Measurements from ENCODE around the gene TXNRD1. TPM values are rescaled to one million over a fixed set of nuclear protein-coding genes. Genes with fewer than 3 reads are reported as not detected.

Gene TXNRD1
- total RNA-seq, 2 experiments from 2014 or later, result 80.9 to 82.7 TPM

Other genes with a start within 250 kb of the TXNRD1 start
- gene TDG, start 249.9 kb upstream of the TXNRD1 start, total RNA-seq, result 10 to 100 TPM; 33.2 to 35.0 TPM
- gene GLT8D2, start 165.6 kb upstream of the TXNRD1 start, total RNA-seq, result not detected
- 10 to 100 TPM; 13.1 to 15.4 TPM for gene HCFC2, start 151.2 kb upstream of the TXNRD1 start, total RNA-seq
- gene NFYB, start 77.6 kb upstream of the TXNRD1 start, total RNA-seq, result 10 to 100 TPM; 26.8 to 30.2 TPM
- 1 to 10 TPM; 5.8 to 6.9 TPM for gene EID3, start 88.0 kb downstream of the TXNRD1 start, total RNA-seq
- gene CHST11, start 241.2 kb downstream of the TXNRD1 start, total RNA-seq, result 10 to 100 TPM; 56.4 to 56.6 TPM

All from activated CD4-positive, alpha-beta T cell treated with anti-CD3 and anti-CD28 coated beads, Interleukin-2, amount 10 ng/mL, durations not matched to agents 7 days and 5 days (primary cell).